ENCODE results near the gene NXPH1. TPM values are rescaled to one million over a fixed set of nuclear protein-coding genes. Genes with fewer than 3 reads are reported as not detected.

Gene NXPH1
- total and polyA plus RNA-seq, 9 of the 15 experiments (the other 6 are each of a cell fraction or from before 2014, with no cell fraction given): 0.16 TPM; not detected in 8

DNA sequence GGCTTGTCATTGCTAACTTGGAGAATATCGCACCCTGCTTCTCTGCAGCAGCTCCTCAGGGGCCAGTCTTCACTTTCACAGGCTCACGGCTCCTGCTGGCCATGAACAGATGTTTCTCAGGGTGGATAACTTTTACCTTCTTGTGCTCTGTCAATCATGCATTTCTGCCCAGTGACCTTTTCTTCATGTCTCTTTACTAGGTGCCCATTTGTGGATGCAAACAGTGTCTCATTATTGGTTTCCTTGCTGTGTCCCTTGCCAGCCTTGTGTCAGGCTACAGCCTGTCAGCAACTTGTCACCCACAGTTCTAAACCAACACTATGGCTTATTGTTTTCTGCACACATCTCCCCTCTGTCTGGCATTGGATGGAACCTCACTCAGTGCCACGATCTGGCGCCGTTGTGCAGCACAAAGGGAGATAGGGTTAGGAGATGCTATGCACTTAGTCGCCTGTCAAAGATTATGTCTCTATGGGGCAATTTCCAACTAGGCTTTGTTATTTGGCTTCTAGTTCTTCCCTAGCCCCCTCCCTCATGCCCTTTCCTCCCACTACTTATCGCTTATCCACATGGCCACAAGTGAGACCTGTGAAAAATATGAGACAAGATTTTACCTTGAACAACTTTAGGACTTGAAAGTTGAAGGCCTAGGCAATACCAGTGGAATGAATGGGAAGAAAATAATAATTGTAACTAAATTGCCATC, 45.7 kb upstream of the NXPH1 start (continued):
- TF ChIP-seq ARID1B (IDR thresholded peaks at IDR 0.05): peak; percentile 34; the same call in 1 of the 2 replicates
- TF ChIP-seq, protein P1, sequence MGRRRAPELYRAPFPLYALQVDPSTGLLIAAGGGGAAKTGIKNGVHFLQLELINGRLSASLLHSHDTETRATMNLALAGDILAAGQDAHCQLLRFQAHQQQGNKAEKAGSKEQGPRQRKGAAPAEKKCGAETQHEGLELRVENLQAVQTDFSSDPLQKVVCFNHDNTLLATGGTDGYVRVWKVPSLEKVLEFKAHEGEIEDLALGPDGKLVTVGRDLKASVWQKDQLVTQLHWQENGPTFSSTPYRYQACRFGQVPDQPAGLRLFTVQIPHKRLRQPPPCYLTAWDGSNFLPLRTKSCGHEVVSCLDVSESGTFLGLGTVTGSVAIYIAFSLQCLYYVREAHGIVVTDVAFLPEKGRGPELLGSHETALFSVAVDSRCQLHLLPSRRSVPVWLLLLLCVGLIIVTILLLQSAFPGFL (CRISPR knock-in tag; IDR thresholded peaks at IDR 0.05): 0 out of 2 replicates have a peak, but pooled peaks have one; percentile 76
- TF ChIP-seq, protein P2, sequence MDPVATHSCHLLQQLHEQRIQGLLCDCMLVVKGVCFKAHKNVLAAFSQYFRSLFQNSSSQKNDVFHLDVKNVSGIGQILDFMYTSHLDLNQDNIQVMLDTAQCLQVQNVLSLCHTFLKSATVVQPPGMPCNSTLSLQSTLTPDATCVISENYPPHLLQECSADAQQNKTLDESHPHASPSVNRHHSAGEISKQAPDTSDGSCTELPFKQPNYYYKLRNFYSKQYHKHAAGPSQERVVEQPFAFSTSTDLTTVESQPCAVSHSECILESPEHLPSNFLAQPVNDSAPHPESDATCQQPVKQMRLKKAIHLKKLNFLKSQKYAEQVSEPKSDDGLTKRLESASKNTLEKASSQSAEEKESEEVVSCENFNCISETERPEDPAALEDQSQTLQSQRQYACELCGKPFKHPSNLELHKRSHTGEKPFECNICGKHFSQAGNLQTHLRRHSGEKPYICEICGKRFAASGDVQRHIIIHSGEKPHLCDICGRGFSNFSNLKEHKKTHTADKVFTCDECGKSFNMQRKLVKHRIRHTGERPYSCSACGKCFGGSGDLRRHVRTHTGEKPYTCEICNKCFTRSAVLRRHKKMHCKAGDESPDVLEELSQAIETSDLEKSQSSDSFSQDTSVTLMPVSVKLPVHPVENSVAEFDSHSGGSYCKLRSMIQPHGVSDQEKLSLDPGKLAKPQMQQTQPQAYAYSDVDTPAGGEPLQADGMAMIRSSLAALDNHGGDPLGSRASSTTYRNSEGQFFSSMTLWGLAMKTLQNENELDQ (CRISPR knock-in tag; IDR thresholded peaks at IDR 0.05; ENCODE audit: borderline replicate concordance): no peak
- TF ChIP-seq, protein P3, sequence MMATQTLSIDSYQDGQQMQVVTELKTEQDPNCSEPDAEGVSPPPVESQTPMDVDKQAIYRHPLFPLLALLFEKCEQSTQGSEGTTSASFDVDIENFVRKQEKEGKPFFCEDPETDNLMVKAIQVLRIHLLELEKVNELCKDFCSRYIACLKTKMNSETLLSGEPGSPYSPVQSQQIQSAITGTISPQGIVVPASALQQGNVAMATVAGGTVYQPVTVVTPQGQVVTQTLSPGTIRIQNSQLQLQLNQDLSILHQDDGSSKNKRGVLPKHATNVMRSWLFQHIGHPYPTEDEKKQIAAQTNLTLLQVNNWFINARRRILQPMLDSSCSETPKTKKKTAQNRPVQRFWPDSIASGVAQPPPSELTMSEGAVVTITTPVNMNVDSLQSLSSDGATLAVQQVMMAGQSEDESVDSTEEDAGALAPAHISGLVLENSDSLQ (IDR thresholded peaks at IDR 0.05): peak; percentile 92
- TF ChIP-seq, protein P4, sequence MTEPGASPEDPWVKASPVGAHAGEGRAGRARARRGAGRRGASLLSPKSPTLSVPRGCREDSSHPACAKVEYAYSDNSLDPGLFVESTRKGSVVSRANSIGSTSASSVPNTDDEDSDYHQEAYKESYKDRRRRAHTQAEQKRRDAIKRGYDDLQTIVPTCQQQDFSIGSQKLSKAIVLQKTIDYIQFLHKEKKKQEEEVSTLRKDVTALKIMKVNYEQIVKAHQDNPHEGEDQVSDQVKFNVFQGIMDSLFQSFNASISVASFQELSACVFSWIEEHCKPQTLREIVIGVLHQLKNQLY (CRISPR knock-in tag; conservative IDR thresholded peaks at IDR 0.05): no peak
- peak; percentile 23; the same call in 1 of the 2 replicates for TF ChIP-seq CTBP1 (IDR thresholded peaks at IDR 0.05; ENCODE audit: borderline replicate concordance)
- TF ChIP-seq, protein P5, sequence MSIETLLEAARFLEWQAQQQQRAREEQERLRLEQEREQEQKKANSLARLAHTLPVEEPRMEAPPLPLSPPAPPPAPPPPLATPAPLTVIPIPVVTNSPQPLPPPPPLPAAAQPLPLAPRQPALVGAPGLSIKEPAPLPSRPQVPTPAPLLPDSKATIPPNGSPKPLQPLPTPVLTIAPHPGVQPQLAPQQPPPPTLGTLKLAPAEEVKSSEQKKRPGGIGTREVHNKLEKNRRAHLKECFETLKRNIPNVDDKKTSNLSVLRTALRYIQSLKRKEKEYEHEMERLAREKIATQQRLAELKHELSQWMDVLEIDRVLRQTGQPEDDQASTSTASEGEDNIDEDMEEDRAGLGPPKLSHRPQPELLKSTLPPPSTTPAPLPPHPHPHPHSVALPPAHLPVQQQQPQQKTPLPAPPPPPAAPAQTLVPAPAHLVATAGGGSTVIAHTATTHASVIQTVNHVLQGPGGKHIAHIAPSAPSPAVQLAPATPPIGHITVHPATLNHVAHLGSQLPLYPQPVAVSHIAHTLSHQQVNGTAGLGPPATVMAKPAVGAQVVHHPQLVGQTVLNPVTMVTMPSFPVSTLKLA (conservative IDR thresholded peaks at IDR 0.05): no peak
- TF ChIP-seq, protein P6, sequence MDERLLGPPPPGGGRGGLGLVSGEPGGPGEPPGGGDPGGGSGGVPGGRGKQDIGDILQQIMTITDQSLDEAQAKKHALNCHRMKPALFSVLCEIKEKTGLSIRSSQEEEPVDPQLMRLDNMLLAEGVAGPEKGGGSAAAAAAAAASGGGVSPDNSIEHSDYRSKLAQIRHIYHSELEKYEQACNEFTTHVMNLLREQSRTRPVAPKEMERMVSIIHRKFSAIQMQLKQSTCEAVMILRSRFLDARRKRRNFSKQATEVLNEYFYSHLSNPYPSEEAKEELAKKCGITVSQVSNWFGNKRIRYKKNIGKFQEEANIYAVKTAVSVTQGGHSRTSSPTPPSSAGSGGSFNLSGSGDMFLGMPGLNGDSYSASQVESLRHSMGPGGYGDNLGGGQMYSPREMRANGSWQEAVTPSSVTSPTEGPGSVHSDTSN (CRISPR knock-in tag; IDR thresholded peaks at IDR 0.05; ENCODE audit: low read depth): no peak
- TF ChIP-seq, protein P6 (tag; conservative IDR thresholded peaks at IDR 0.05; ENCODE audit: low read depth): peak; percentile 59
- TF ChIP-seq DPF2 (IDR thresholded peaks at IDR 0.05): 0 out of 2 replicates have a peak, but pooled peaks have one; percentile 36
- TF ChIP-seq POLR2B (IDR thresholded peaks at IDR 0.05; ENCODE audit: low read depth, partially characterized antibody): no peak
- no peak for TF ChIP-seq SAFB2 (IDR thresholded peaks at IDR 0.05; ENCODE audit: borderline replicate concordance, low read depth, low read length, severe bottlenecking)
- no peak for TF ChIP-seq SMAD1 (IDR thresholded peaks at IDR 0.05; ENCODE audit: low read depth, low read length, partially characterized antibody)
- no peak for TF ChIP-seq POLR2H (tag; IDR thresholded peaks at IDR 0.05; ENCODE audit: low read depth)
- TF ChIP-seq CBFA2T2 (conservative IDR thresholded peaks at IDR 0.05): peak; percentile 21; the same call in 1 of the 2 replicates
